Skeletal muscle satellite cell (primary cell): ENCODE data around the gene LRRC43.
A peak's percentile ranks its signal among the peaks of the same experiment; 100 is the strongest.
"Not testable (repeated sequence)": the region's sequence is repeated elsewhere in the genome, so short reads cannot be mapped to it uniquely, and the experiment has no call there.

Experiments
- H3K27me3 ChIP-seq: 2 replicates; pipeline ENCODE4 v1.7.0; 2013; ENCODE audit warnings: low read length; ENCODE audit not compliant: control insufficient read depth, insufficient read depth
- H3K36me3 ChIP-seq: 2 replicates; pipeline ENCODE4 v1.7.0; 2013; ENCODE audit warnings: mild to moderate bottlenecking, control low read depth, low read length; ENCODE audit not compliant: insufficient read depth
- H3K4me1 ChIP-seq: 2 replicates; pipeline ENCODE4 v1.7.0; 2013; ENCODE audit warnings: low read length; ENCODE audit not compliant: control insufficient read depth, insufficient read depth
- H3K4me2 ChIP-seq: 2 replicates; pipeline ENCODE4 v1.7.0; 2013; ENCODE audit warnings: mild to moderate bottlenecking, low read length
- H3K4me3 ChIP-seq: 2 replicates; pipeline ENCODE4 v1.7.0; 2013; ENCODE audit warnings: low read length
- H3K9ac ChIP-seq: 2 replicates; pipeline ENCODE4 v1.7.0; 2013; ENCODE audit warnings: mild to moderate bottlenecking, low read depth, low read length, moderate library complexity
- H3K9me3 ChIP-seq: replicated peaks from 2 replicates; pipeline ENCODE4 v1.7.0; 2013; ENCODE audit warnings: mild to moderate bottlenecking, control low read depth, low read length

LRRC43 gene

DNA sequence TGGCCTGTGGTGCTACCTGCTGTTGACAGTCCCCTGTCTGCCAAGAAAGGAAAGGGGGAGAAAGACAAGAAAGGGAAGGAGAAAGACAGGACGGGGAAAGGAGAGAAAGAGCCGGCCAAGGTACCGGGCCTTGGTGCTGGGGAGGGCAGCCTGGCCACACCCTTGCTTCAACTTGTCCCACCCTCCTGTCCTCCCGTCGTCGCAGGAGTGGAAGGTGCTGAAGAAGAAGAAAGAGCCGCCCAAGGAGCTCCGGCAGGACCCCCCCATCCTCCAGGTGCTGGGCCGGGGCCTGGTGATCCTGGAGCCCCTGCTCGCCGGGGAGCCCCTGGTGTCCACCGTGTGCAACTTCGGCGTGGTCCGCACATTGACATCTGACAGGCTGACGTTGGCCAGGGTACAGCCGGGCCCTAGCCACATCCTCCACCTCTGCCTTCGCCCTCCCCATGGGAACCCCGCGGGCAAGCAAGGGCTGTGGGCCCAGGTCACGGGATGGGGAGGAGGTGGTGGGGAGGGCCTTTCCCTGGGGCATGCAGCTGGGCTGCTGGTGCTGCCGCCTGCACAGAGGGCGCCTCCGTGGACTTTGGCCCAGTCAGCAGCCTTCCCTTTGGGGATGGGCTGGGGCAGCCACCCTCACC, 17.7 kb downstream of the LRRC43 start:
- Histone ChIP-seq H3K4me1 (peaks cover 12% of the 10 kb centered on the region), H3K36me3 (no peaks in the 10 kb centered on the region), H3K27me3 (peaks cover 20% of the 10 kb centered on the region), H3K9me3 (no peaks in the 10 kb centered on the region), H3K9ac (no peak overlapping the region), H3K4me3 (no peak overlapping the region), H3K4me2 (no peak overlapping the region)

DNA sequence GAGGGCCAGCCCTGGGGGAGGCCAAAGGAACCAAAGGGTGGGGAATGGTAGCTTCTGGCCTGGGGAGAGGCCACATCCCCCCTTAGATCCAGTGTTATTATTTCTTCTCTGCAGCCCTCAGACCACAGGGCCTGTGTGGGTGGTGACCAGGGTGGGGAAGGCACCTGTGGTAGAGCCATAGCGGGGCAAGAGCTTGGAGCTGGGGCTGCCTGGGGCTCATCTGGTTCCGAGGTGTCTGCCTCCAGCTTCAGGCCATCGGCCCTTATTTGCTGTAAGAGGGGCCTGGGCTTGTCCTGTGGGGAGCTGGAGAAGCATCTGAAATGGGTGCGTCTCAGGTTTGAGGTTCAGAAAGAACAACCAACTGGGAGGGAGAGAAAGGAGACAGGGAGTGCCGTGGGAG, 18.5 kb downstream of the LRRC43 start:
- Histone ChIP-seq H3K4me3 (no peak overlapping the region), H3K27me3 (peaks cover 20% of the 10 kb centered on the region)

DNA sequence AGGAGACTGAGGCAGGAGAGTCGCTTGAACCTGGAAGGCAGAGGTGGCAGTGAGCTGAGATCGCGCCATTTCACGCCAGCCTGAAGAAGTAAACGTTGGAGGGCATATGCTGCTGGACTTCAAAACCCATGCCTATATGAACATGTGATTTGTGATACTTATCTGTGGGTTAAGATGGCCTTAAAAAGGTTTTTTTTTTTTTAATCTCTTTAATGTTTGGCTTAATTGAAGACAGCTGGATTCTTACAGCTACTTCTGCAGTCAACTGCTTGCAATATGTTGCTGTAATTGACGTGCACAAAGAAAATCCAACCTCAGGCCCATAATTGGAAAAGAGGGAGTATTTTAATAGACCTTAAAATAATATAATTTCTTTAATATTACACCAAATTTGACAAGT, 19.1 kb downstream of the LRRC43 start:
- Histone ChIP-seq H3K36me3 (peaks cover 5% of the 10 kb centered on the region), H3K4me1 (peaks cover 12% of the 10 kb centered on the region), H3K27me3 (peaks cover 20% of the 10 kb centered on the region), H3K4me3 (no peak overlapping the region), H3K9me3 (no peaks in the 10 kb centered on the region), H3K4me2 (no peak overlapping the region), H3K9ac (no peak overlapping the region)

More for the DNA sequence above, 18.5 kb downstream of the LRRC43 start:
- no peak overlapping the region for H3K4me2 ChIP-seq
- H3K4me1 ChIP-seq, result peaks cover 12% of the 10 kb centered on the region
- H3K9ac ChIP-seq, result no peak overlapping the region
- H3K9me3 ChIP-seq, result no peaks in the 10 kb centered on the region
- no peaks in the 10 kb centered on the region for H3K36me3 ChIP-seq

DNA sequence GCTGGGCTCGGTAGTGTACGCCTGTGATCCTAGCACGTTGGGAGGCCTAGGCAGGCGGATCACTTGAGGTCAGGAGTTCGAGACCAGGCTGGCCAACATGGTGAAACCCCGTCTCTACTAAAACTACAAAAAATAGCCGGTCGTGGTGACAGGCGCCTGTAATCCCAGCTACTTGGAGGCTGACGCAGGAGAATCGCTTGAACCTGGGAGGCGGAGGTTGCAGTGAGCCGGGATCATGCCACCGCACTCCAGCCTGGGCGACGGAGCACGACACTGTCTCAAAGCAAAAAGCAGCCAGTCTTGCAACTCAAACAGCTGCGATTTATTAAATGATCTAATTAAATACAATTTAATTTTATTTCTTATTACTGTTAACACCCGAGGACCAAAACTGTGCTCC, 19.9 kb downstream of the LRRC43 start:
- Histone ChIP-seq H3K4me3 (peak overlapping the region; percentile 64), H3K27me3 (peaks cover 20% of the 10 kb centered on the region), H3K4me1 (peaks cover 12% of the 10 kb centered on the region), H3K9ac (peak overlapping the region; percentile 53), H3K36me3 (peaks cover 13% of the 10 kb centered on the region), H3K4me2 (peak overlapping the region; percentile 91)
- H3K9me3 ChIP-seq, result not testable (repeated sequence)

DNA sequence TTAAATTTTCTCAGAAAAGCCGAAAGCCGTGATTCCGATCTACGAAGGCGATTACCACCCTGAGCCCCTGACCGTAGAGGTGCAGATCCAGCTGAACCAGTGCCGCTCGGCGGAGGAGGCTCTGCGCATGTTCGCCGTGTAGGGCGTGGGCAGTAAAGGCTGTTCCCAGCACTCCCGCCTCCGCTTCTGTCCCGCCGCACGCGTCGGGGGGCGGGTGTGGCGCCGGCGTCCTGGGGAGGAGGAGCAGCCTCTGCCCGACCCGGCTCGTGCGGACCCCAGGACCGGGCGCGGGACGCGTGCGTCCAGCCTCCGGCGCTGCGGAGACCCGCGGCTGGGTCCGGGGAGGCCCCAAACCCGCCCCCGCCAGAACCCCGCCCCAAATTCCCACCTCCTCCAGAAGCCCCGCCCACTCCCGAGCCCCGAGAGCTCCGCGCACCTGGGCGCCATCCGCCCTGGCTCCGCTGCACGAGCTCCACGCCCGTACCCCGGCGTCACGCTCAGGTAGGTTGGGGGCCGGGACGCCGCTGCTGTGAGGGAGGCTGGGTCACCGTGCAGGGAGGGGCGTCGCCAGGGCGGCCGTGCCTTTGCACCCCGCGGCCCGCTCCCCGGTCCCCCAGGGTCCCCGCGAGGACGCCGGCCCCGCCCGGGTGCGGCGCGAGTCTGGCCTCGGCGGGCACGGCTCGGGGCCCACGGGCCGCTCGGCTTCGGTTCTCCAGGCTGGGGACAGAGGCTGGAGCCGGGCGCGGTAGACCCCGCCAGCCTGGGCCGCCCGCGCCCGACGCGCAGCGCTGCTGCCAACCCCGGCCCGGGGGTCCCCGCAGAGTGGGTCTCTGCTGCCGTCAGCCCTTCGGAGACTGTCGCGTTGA, 20.6 kb downstream of the LRRC43 start, which contains the start of gene B3GNT4:
TSS of gene B3GNT4 (plus strand) at position 409 of the 866 bp plus-strand sequence. CDS start 910 bp downstream, outside the sequence.
- Histone ChIP-seq H3K27me3 (peaks cover 20% of the 10 kb centered on the region), H3K9me3 (no peaks in the 10 kb centered on the region), H3K4me3 (peak within 1 kb of the TSS; percentile 64), H3K4me2 (peak within 1 kb of the TSS; percentile 91), H3K9ac (peak within 1 kb of the TSS; percentile 53), H3K4me1 (peaks cover 12% of the 10 kb centered on the region), H3K36me3 (peaks cover 20% of the 10 kb centered on the region)

DNA sequence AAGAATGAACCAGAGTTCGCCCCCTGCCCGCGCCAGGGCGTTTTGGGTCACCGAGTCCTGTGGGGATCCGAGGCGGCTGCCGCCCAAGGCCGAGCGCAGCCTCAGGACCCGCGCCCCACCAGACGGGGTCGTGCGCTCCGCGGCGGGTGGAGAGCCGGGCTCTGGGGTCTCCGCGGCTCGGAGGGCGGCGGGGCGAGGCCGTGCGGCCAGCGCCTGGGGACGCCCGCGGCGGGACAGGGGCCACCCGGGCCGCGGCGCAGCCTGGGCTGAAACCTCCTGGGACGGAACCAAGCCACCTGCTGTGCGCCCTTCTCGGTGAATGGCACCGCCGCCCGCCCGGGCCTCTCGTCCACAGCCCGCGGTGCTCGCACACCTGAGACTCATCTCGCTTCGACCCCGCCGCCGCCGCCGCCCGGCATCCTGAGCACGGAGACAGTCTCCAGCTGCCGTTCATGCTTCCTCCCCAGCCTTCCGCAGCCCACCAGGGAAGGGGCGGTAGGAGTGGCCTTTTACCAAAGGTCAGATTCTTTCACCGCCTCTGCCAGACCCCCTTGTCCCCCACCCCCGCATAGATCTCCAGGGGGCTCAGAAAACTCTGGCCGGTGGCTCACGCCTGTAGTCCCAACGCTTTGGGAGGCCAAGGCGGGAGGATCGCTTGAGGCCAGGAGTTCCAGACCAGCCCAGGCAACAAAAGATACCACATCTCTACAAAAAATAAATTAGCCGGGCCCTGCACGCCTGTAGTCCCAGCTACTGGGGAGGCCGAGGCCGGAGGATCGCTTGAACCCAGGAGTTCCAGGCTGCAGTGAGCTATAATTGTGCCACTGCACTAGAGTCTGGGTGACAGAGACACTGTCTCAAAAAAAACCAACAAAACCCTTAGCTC, 21.5 kb downstream of the LRRC43 start:
- no peaks in the 10 kb centered on the region for H3K9me3 ChIP-seq
- H3K4me2 ChIP-seq, result peak overlapping the region; percentile 91
- H3K4me3 ChIP-seq, result peak overlapping the region; percentile 64
- no peak overlapping the region for H3K9ac ChIP-seq
- peaks cover 23% of the 10 kb centered on the region for H3K36me3 ChIP-seq
- H3K27me3 ChIP-seq, result peaks cover 20% of the 10 kb centered on the region
- H3K4me1 ChIP-seq, result peaks cover 12% of the 10 kb centered on the region

DNA sequence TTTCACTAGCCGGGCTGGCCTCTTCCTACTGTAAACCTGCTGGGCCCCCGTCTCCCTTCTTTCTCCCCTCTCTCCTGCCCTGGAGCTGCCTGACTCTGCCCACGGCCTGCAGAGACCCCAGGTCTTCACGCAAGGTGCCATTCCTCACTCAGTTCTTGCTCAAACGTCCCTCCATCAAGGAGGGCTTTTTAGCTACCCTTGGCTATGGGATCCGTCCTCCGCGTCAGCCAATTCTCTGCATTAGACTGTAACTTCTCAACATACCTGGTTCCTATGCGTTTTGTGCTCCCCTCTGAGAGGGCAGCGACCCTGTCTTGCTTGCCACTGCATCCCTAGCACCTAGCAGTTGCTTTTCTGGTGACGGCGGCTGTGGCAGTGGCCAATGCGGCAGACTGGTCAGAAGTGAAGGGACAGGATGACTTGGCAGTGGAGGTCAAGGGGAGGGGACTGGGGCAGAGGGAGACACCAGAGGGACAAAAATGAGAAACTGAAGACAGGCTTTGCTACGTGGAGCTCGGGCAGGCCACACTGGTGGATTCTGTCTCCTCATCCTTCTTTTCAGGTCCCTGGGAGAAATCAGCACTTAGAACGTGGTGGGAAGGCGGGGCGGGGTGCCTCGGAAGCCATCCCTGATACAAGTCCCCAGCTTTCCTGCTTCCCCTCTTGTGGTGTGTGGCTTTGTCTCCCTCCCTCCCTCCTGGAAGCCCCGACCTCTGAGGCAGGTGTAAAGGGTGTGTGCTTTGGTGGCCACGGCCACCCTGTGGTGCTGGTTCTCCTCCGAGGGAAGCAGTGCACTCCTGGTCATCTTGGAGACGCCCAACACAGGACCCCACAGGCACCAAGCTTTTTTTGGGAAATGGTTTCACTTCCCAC, 22.4 kb downstream of the LRRC43 start:
- no peaks in the 10 kb centered on the region for H3K9me3 ChIP-seq
- H3K4me1 ChIP-seq, result peaks cover 12% of the 10 kb centered on the region
- H3K36me3 ChIP-seq, result peaks cover 30% of the 10 kb centered on the region
- peaks cover 20% of the 10 kb centered on the region for H3K27me3 ChIP-seq
- no peak overlapping the region for H3K9ac ChIP-seq
- H3K4me3 ChIP-seq, result no peak overlapping the region
- no peak overlapping the region for H3K4me2 ChIP-seq

DNA sequence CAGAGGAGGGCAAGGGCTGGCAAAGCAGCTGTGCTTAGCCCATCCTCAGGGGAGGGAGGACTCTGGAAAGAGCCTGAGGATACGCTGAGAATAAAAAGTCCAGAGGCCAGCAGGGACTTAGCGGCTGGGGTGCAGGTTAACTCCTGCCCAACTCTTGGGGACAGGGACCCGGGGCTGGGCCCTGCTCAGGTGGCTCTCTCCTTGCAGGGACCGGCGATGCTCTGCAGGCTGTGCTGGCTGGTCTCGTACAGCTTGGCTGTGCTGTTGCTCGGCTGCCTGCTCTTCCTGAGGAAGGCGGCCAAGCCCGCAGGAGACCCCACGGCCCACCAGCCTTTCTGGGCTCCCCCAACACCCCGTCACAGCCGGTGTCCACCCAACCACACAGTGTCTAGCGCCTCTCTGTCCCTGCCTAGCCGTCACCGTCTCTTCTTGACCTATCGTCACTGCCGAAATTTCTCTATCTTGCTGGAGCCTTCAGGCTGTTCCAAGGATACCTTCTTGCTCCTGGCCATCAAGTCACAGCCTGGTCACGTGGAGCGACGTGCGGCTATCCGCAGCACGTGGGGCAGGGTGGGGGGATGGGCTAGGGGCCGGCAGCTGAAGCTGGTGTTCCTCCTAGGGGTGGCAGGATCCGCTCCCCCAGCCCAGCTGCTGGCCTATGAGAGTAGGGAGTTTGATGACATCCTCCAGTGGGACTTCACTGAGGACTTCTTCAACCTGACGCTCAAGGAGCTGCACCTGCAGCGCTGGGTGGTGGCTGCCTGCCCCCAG, 23.4 kb downstream of the LRRC43 start:
- H3K36me3 ChIP-seq, result peaks cover 32% of the 10 kb centered on the region
- H3K4me3 ChIP-seq, result no peak overlapping the region
- H3K4me1 ChIP-seq, result peaks cover 12% of the 10 kb centered on the region
- no peak overlapping the region for H3K9ac ChIP-seq
- H3K9me3 ChIP-seq, result no peaks in the 10 kb centered on the region
- H3K4me2 ChIP-seq, result no peak overlapping the region
- H3K27me3 ChIP-seq, result peaks cover 20% of the 10 kb centered on the region

DNA sequence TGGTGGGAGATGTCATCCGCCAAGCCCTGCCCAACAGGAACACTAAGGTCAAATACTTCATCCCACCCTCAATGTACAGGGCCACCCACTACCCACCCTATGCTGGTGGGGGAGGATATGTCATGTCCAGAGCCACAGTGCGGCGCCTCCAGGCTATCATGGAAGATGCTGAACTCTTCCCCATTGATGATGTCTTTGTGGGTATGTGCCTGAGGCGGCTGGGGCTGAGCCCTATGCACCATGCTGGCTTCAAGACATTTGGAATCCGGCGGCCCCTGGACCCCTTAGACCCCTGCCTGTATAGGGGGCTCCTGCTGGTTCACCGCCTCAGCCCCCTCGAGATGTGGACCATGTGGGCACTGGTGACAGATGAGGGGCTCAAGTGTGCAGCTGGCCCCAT, 24.1 kb downstream of the LRRC43 start:
- H3K9me3 ChIP-seq, result no peaks in the 10 kb centered on the region
- H3K4me2 ChIP-seq, result no peak overlapping the region
- H3K9ac ChIP-seq, result no peak overlapping the region
- H3K27me3 ChIP-seq, result peaks cover 20% of the 10 kb centered on the region
- H3K4me3 ChIP-seq, result no peak overlapping the region
- peaks cover 12% of the 10 kb centered on the region for H3K4me1 ChIP-seq
- peaks cover 36% of the 10 kb centered on the region for H3K36me3 ChIP-seq

DNA sequence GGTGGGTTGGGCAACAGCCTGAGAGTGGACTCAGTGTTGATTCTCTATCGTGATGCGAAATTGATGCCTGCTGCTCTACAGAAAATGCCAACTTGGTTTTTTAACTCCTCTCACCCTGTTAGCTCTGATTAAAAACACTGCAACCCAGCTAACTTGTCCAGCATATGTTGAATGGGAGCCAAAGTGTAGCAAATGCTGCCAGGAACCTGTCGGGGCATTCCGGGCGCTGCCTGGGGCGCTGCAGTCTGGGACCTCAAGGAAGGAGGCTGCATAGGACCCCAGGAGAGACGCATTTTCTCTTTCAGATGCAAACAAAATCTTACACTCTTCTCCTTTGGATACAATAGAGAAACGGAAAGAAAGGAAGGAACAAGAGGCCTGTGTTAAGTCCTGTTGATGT, 24.5 kb downstream of the LRRC43 start:
- H3K36me3 ChIP-seq, result peaks cover 40% of the 10 kb centered on the region
- peaks cover 12% of the 10 kb centered on the region for H3K4me1 ChIP-seq
- no peaks in the 10 kb centered on the region for H3K9me3 ChIP-seq
- no peak overlapping the region for H3K4me3 ChIP-seq
- no peak overlapping the region for H3K4me2 ChIP-seq
- H3K9ac ChIP-seq, result no peak overlapping the region
- H3K27me3 ChIP-seq, result peaks cover 20% of the 10 kb centered on the region
